Muscle layer of duodenum (tissue), 2 donors: ENCODE measurements around the gene P2RX1.

Source experiments
- H3K27ac ChIP-seq: one replicate; pipeline ENCODE4 v1.7.0; 2013; ENCODE audit warnings: mild to moderate bottlenecking, low read length
- H3K27me3 ChIP-seq: one replicate; pipeline ENCODE4 v1.7.0; 2013; ENCODE audit warnings: low read depth, mild to moderate bottlenecking, control low read depth, low read length
- H3K36me3 ChIP-seq, 2 donors: one replicate each; pipeline ENCODE4 v1.7.0; 2013; ENCODE audit warnings: low read length in 2 of 2, control low read depth in 1 of 2, mild to moderate bottlenecking in 1 of 2; ENCODE audit not compliant: insufficient read depth in 2 of 2, control insufficient read depth in 1 of 2
- H3K4me1 ChIP-seq, 2 donors: one replicate each; pipeline ENCODE4 v1.7.0; 2013; ENCODE audit warnings: low read length in 2 of 2, mild to moderate bottlenecking in 2 of 2, control low read depth in 1 of 2, moderate library complexity in 1 of 2; ENCODE audit not compliant: insufficient read depth in 2 of 2, control insufficient read depth in 1 of 2
- H3K4me3 ChIP-seq, 2 donors: one replicate each; pipeline ENCODE4 v1.7.0; 2013; ENCODE audit warnings: low read length in 2 of 2, low read depth in 1 of 2, mild to moderate bottlenecking in 1 of 2
- H3K9me3 ChIP-seq, 2 donors: one replicate each; pipeline ENCODE4 v1.7.0; 2013; ENCODE audit warnings: low read length in 2 of 2, control low read depth in 1 of 2, mild to moderate bottlenecking in 1 of 2; ENCODE audit not compliant: control insufficient read depth in 1 of 2
- donor health status: healthy.

The P2RX1 gene

GRCh38 chr17:3911271-3912053 lies 4.8 kb downstream of the P2RX1 start:
- H3K4me3 ChIP-seq = no peak overlapping the region
- no peaks in the 10 kb centered on the region for H3K27me3 ChIP-seq
- peaks cover 7 to 8% of the 10 kb centered on the region in 2 donors for H3K4me1 ChIP-seq
- H3K27ac ChIP-seq = no peak overlapping the region
- H3K36me3 ChIP-seq = no peaks in the 10 kb centered on the region
- H3K9me3 ChIP-seq = no peaks in the 10 kb centered on the region

GRCh38 chr17:3910420-3911270 lies 5.6 kb downstream of the P2RX1 start:
- H3K9me3 ChIP-seq = no peaks in the 10 kb centered on the region
- no peak overlapping the region for H3K27ac ChIP-seq
- no peaks in the 10 kb centered on the region for H3K27me3 ChIP-seq
- H3K36me3 ChIP-seq = no peaks in the 10 kb centered on the region
- no peak overlapping the region for H3K4me3 ChIP-seq
- H3K4me1 ChIP-seq = peaks cover 7 to 8% of the 10 kb centered on the region in 2 donors

- Histone ChIP-seq H3K4me3 (no peak overlapping the region), H3K36me3 (no peaks in the 10 kb centered on the region), H3K9me3 (no peaks in the 10 kb centered on the region), H3K27ac (no peak overlapping the region), H3K4me1 (peaks cover 7 to 8% of the 10 kb centered on the region in 2 donors), H3K27me3 (no peaks in the 10 kb centered on the region)
Observed at GRCh38 chr17:3909257-3909656, 7.0 kb downstream of the P2RX1 start.

- H3K36me3 ChIP-seq = no peaks in the 10 kb centered on the region
- H3K4me1 ChIP-seq = no peaks in the 10 kb centered on the region
- H3K9me3 ChIP-seq = no peaks in the 10 kb centered on the region
- no peaks in the 10 kb centered on the region for H3K27me3 ChIP-seq
- no peak overlapping the region for H3K4me3 ChIP-seq
- no peak overlapping the region for H3K27ac ChIP-seq
Observed at GRCh38 chr17:3907483-3908216, 8.6 kb downstream of the P2RX1 start.

GRCh38 chr17:3906881-3907280 lies 9.4 kb downstream of the P2RX1 start:
- Histone ChIP-seq H3K9me3 (no peaks in the 10 kb centered on the region), H3K27me3 (no peaks in the 10 kb centered on the region), H3K27ac (no peak overlapping the region), H3K4me3 (no peak overlapping the region), H3K36me3 (no peaks in the 10 kb centered on the region), H3K4me1 (no peaks in the 10 kb centered on the region)

- Histone ChIP-seq H3K27ac (no peak overlapping the region), H3K9me3 (no peaks in the 10 kb centered on the region), H3K36me3 (no peaks in the 10 kb centered on the region), H3K4me1 (no peaks in the 10 kb centered on the region), H3K4me3 (no peak overlapping the region), H3K27me3 (no peaks in the 10 kb centered on the region)
Observed at GRCh38 chr17:3905017-3905520, 11.2 kb downstream of the P2RX1 start.

GRCh38 chr17:3904501-3904900 lies 11.8 kb downstream of the P2RX1 start:
- Histone ChIP-seq H3K4me3 (no peak overlapping the region), H3K27ac (no peak overlapping the region), H3K4me1 (no peaks in the 10 kb centered on the region), H3K9me3 (no peaks in the 10 kb centered on the region), H3K36me3 (no peaks in the 10 kb centered on the region), H3K27me3 (no peaks in the 10 kb centered on the region)

GRCh38 chr17:3903881-3904290 lies 12.4 kb downstream of the P2RX1 start:
- Histone ChIP-seq H3K4me3 (no peak overlapping the region), H3K4me1 (no peaks in the 10 kb centered on the region), H3K9me3 (no peaks in the 10 kb centered on the region)

GRCh38 chr17:3903051-3903825 lies 13.0 kb downstream of the P2RX1 start:
- no peak overlapping the region for H3K27ac ChIP-seq
- no peaks in the 10 kb centered on the region for H3K4me1 ChIP-seq
- no peaks in the 10 kb centered on the region for H3K36me3 ChIP-seq
- no peak overlapping the region for H3K4me3 ChIP-seq
- H3K9me3 ChIP-seq = no peaks in the 10 kb centered on the region
- H3K27me3 ChIP-seq = no peaks in the 10 kb centered on the region

More at GRCh38 chr17:3903881-3904290, 12.4 kb downstream of the P2RX1 start:
- Histone ChIP-seq H3K27ac (no peak overlapping the region), H3K36me3 (no peaks in the 10 kb centered on the region), H3K27me3 (no peaks in the 10 kb centered on the region)

GRCh38 chr17:3900646-3901045 lies 15.6 kb downstream of the P2RX1 start:
- Histone ChIP-seq H3K4me1 (no peaks in the 10 kb centered on the region), H3K27ac (no peak overlapping the region), H3K4me3 (no peak overlapping the region), H3K36me3 (no peaks in the 10 kb centered on the region), H3K27me3 (no peaks in the 10 kb centered on the region), H3K9me3 (no peaks in the 10 kb centered on the region)
